Activated naive CD4-positive, alpha-beta T cell treated with anti-CD3 and anti-CD28 coated beads, Interleukin-2, amount 10 ng/mL, durations not matched to agents 7 days and 5 days (primary cell): ENCODE results near the gene LRRC40.
"Not testable (repeated sequence)": the region's sequence is repeated elsewhere in the genome, so short reads cannot be mapped to it uniquely, and the experiment has no call there.

Source experiments
- CTCF ChIA-PET: fragments of 350-600 bp; sonication (Branson Sonifier 250); formaldehyde crosslinking; loops from one replicate; lab custom pipeline; 2021; ENCODE audit warnings: antibody characterized with exemption; lab: Charles Lee
- DNase-seq: peaks from one replicate; pipeline ENCODE4 v3.0.0-alpha.2; 2020
- H3K27ac Mint-ChIP-seq: one replicate; pipeline ENCODE4 v1.8.0; 2021; ENCODE audit warnings: mild to moderate bottlenecking, moderate library complexity, mixed read lengths
- H3K27me3 Mint-ChIP-seq: one replicate; pipeline ENCODE4 v1.8.0; 2021; ENCODE audit warnings: mild to moderate bottlenecking, mixed read lengths
- H3K36me3 Mint-ChIP-seq: one replicate; pipeline ENCODE4 v1.8.0; 2021; ENCODE audit warnings: mixed read lengths
- H3K4me1 Mint-ChIP-seq: one replicate; pipeline ENCODE4 v1.8.0; 2021; ENCODE audit warnings: mixed read lengths
- H3K4me3 Mint-ChIP-seq: one replicate; pipeline ENCODE4 v1.8.0; 2021; ENCODE audit warnings: mild to moderate bottlenecking, moderate library complexity, mixed read lengths
- H3K9me3 Mint-ChIP-seq: one replicate; pipeline ENCODE4 v1.8.0; 2021; ENCODE audit warnings: mixed read lengths

LRRC40 gene

GRCh38 chr1:70190180-70190579 is 15.2 kb downstream of the LRRC40 start:
- no peak overlapping the region for H3K27ac Mint-ChIP-seq
- H3K4me3 Mint-ChIP-seq, result no peak overlapping the region
- no peak for DNase-seq
- H3K9me3 Mint-ChIP-seq, result peaks cover 6% of the 10 kb centered on the region
- H3K27me3 Mint-ChIP-seq, result no peaks in the 10 kb centered on the region
- no peaks in the 10 kb centered on the region for H3K4me1 Mint-ChIP-seq
- CTCF ChIA-PET, result no interaction called here
- H3K36me3 Mint-ChIP-seq, result peaks cover 9% of the 10 kb centered on the region

GRCh38 chr1:70188522-70188921 is 16.9 kb downstream of the LRRC40 start:
- CTCF ChIA-PET, result no interaction called here
- Mint-ChIP-seq H3K4me3 (no peak overlapping the region), H3K27me3 (no peaks in the 10 kb centered on the region), H3K27ac (no peak overlapping the region), H3K9me3 (peaks cover 6% of the 10 kb centered on the region), H3K36me3 (peaks cover 11% of the 10 kb centered on the region), H3K4me1 (no peaks in the 10 kb centered on the region)
- no peak for DNase-seq

- CTCF ChIA-PET, H3K27ac Mint-ChIP-seq, H3K4me3 Mint-ChIP-seq, H3K9me3 Mint-ChIP-seq, DNase-seq, H3K4me1 Mint-ChIP-seq, H3K36me3 Mint-ChIP-seq, H3K27me3 Mint-ChIP-seq: not testable (repeated sequence)
Observed at GRCh38 chr1:70185181-70185580, 20.2 kb downstream of the LRRC40 start.

GRCh38 chr1:70171512-70171911 is 33.9 kb downstream of the LRRC40 start:
- H3K27me3 Mint-ChIP-seq, result no peaks in the 10 kb centered on the region
- H3K4me1 Mint-ChIP-seq, result no peaks in the 10 kb centered on the region
- no peak overlapping the region for H3K4me3 Mint-ChIP-seq
- peaks cover 3% of the 10 kb centered on the region for H3K36me3 Mint-ChIP-seq
- no peak for DNase-seq
- CTCF ChIA-PET, result no interaction called here
- H3K27ac Mint-ChIP-seq, result no peak overlapping the region
- H3K9me3 Mint-ChIP-seq, result no peaks in the 10 kb centered on the region

GRCh38 chr1:70169018-70169839 is 36.1 kb downstream of the LRRC40 start:
- no peak for DNase-seq
- Mint-ChIP-seq H3K36me3 (peaks cover 5% of the 10 kb centered on the region), H3K9me3 (no peaks in the 10 kb centered on the region), H3K4me3 (no peak overlapping the region), H3K27me3 (no peaks in the 10 kb centered on the region), H3K27ac (no peak overlapping the region), H3K4me1 (no peaks in the 10 kb centered on the region)
- CTCF ChIA-PET, result interaction anchor here (0.9 kb wide), 1 partner anchor 36 kb away, joined by 3 read pairs; no protein-coding TSS in a partner anchor

- peaks cover 5% of the 10 kb centered on the region for H3K36me3 Mint-ChIP-seq
- no peaks in the 10 kb centered on the region for H3K9me3 Mint-ChIP-seq
- H3K27ac Mint-ChIP-seq, result no peak overlapping the region
- no peaks in the 10 kb centered on the region for H3K27me3 Mint-ChIP-seq
- no peak overlapping the region for H3K4me3 Mint-ChIP-seq
- CTCF ChIA-PET, result interaction anchor here (0.9 to 1.0 kb wide), 2 partner anchors 10 to 35 kb away, joined by 3 read pairs; no protein-coding TSS in a partner anchor
- DNase-seq, result no peak
- H3K4me1 Mint-ChIP-seq, result no peaks in the 10 kb centered on the region
Observed at GRCh38 chr1:70168283-70168682, 37.1 kb downstream of the LRRC40 start.

DNA sequence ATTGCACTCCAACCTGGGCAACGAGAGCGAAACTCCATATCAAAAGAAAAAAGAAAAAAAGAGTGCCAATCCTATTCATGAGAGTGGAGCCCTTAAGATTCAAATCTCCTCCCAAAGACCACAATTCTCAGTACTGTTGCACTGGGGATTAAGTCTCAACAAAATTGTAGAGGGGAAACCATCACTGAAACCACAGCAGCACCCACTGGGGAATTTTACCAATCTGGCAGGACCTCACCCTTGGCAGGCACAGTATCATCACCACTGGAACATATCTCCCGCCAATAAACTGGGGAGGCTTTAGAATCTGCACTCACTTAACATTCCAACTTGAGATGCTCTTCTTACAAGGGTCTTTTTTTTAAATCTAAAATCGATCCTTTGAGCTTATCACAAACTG is 41.0 kb downstream of the LRRC40 start:
- Mint-ChIP-seq H3K9me3 (no peaks in the 10 kb centered on the region), H3K4me3 (no peak overlapping the region), H3K27ac (no peak overlapping the region), H3K4me1 (no peaks in the 10 kb centered on the region), H3K27me3 (no peaks in the 10 kb centered on the region), H3K36me3 (peaks cover 6% of the 10 kb centered on the region)
- CTCF ChIA-PET, result no interaction called here
- DNase-seq, result no peak

DNA sequence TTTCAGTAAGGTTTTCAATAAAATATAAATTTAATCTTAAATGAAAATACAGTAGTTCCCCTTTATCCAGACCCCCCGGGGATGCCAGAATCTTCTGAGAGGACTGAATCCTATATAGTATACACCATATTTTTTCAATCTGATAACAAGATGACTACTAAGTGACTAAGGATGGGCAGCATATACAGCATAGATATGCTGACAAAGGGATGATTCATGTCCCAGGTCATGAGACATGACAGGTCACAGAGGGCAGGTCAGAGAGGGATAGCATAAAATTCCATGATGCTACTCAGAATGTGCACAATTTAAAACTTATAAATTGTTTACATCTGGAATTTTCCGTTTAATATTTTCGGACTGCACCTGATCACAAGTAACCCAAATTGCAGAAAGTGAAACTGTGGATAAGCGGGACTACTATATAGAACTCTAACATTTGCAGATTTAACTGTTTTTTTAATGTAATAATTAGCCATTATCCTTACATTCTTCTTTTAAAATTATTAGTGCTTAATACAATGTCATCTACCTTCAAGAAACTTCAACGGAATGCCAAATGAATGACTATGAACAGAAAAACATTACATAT is 48.8 kb downstream of the LRRC40 start:
- no peak overlapping the region for H3K4me3 Mint-ChIP-seq
- H3K9me3 Mint-ChIP-seq, result no peaks in the 10 kb centered on the region
- no peak for DNase-seq
- H3K4me1 Mint-ChIP-seq, result no peaks in the 10 kb centered on the region
- H3K36me3 Mint-ChIP-seq, result peaks cover 6% of the 10 kb centered on the region
- CTCF ChIA-PET, result no interaction called here
- H3K27ac Mint-ChIP-seq, result no peak overlapping the region
- no peaks in the 10 kb centered on the region for H3K27me3 Mint-ChIP-seq

GRCh38 chr1:70153739-70154138 is 51.6 kb downstream of the LRRC40 start:
- CTCF ChIA-PET, result no interaction called here
- Mint-ChIP-seq H3K27ac (no peak overlapping the region), H3K4me3 (no peak overlapping the region), H3K9me3 (no peaks in the 10 kb centered on the region), H3K27me3 (no peaks in the 10 kb centered on the region), H3K4me1 (no peaks in the 10 kb centered on the region), H3K36me3 (peaks cover 7% of the 10 kb centered on the region)
- no peak for DNase-seq

DNA sequence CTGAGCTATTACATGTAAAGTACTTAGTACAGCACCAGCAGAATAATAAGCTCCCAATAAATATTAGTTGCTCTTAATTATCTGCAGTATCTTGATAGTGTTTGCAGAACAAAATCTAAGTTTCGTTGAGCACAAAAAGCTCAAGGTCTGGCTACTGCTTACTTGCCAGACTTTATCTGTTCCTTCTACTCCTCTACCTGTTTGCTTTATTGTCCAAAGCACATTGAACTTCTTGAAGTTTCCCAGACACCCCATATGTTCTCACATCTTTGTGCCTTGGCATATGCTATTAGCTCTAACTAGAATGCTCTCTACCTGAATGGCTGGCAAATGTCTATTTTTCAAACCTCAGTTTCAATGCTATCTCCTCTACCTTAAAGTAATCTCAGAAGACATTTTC is 54.9 kb downstream of the LRRC40 start:
- Mint-ChIP-seq H3K27ac (no peak overlapping the region), H3K4me3 (no peak overlapping the region), H3K9me3 (no peaks in the 10 kb centered on the region), H3K4me1 (no peaks in the 10 kb centered on the region), H3K27me3 (no peaks in the 10 kb centered on the region), H3K36me3 (peaks cover 11% of the 10 kb centered on the region)
- DNase-seq, result no peak
- CTCF ChIA-PET, result interaction anchor here (1.2 kb wide), 1 partner anchor 11 kb away, joined by 5 read pairs; no protein-coding TSS in a partner anchor

GRCh38 chr1:70146488-70146887 is 58.9 kb downstream of the LRRC40 start:
- CTCF ChIA-PET, result no interaction called here
- no peak for DNase-seq
- Mint-ChIP-seq H3K4me3 (no peak overlapping the region), H3K27ac (no peak overlapping the region), H3K9me3 (no peaks in the 10 kb centered on the region), H3K27me3 (no peaks in the 10 kb centered on the region), H3K36me3 (peaks cover 9% of the 10 kb centered on the region), H3K4me1 (no peaks in the 10 kb centered on the region)

GRCh38 chr1:70143048-70143659 is 62.2 kb downstream of the LRRC40 start:
- peaks cover 5% of the 10 kb centered on the region for H3K36me3 Mint-ChIP-seq
- H3K27ac Mint-ChIP-seq, result no peak overlapping the region
- DNase-seq, result no peak
- CTCF ChIA-PET, result no interaction called here
- H3K4me1 Mint-ChIP-seq, result no peaks in the 10 kb centered on the region
- H3K9me3 Mint-ChIP-seq, result no peaks in the 10 kb centered on the region
- no peaks in the 10 kb centered on the region for H3K27me3 Mint-ChIP-seq
- no peak overlapping the region for H3K4me3 Mint-ChIP-seq

DNA sequence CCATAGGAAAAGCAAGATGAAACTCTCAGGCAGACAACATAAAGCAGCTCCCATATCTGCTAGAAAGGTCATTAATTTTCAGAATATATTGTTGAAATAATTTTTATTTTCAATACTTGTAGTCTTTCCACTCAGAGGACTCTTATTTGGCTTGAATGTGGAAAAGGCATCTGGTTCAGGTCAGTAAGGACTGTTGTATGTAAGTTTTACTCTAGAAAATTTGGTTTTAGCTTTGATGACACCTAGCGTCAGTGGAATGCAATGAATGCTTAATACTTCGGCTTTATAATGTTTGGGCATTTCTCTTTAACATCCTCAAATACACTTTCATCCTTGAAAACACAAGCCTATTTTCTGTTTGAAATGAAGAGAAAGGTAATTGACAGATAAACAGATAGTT is 63.3 kb downstream of the LRRC40 start:
- Mint-ChIP-seq H3K27me3 (no peaks in the 10 kb centered on the region), H3K4me3 (no peak overlapping the region), H3K27ac (no peak overlapping the region), H3K9me3 (no peaks in the 10 kb centered on the region), H3K4me1 (no peaks in the 10 kb centered on the region), H3K36me3 (no peaks in the 10 kb centered on the region)
- DNase-seq, result no peak
- CTCF ChIA-PET, result no interaction called here

DNA sequence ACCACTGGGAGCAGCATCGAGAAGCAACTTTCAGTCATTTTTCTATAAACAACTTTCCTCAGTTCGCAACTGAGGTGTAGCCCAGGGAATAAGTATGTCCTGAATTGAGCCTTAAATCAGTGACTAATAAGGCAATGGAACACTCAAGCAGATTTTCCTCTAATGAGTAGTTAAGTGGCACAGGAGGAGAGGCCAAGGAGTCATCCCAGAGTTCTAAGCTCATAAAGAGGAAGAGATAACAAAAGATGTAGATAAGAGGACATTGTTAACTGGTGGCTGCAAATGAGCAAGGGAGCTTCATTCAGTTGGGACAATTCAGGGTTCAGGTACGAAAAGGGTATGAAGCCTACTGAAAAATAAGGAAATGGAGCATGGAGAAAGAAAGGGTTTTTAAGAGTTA is 64.5 kb downstream of the LRRC40 start:
- CTCF ChIA-PET, result no interaction called here
- H3K9me3 Mint-ChIP-seq, result no peaks in the 10 kb centered on the region
- H3K4me3 Mint-ChIP-seq, result no peak overlapping the region
- no peaks in the 10 kb centered on the region for H3K27me3 Mint-ChIP-seq
- no peaks in the 10 kb centered on the region for H3K36me3 Mint-ChIP-seq
- no peak overlapping the region for H3K27ac Mint-ChIP-seq
- H3K4me1 Mint-ChIP-seq, result no peaks in the 10 kb centered on the region
- DNase-seq, result no peak

- CTCF ChIA-PET, result interaction anchor here (1.5 kb wide), 1 partner anchor 10 kb away, joined by 5 read pairs; no protein-coding TSS in a partner anchor
- H3K27me3 Mint-ChIP-seq, result peaks cover 2% of the 10 kb centered on the region
Observed at GRCh38 chr1:70140343-70140742, 65.0 kb downstream of the LRRC40 start.

More at GRCh38 chr1:70140343-70140742, 65.0 kb downstream of the LRRC40 start:
- no peaks in the 10 kb centered on the region for H3K9me3 Mint-ChIP-seq
- no peaks in the 10 kb centered on the region for H3K4me1 Mint-ChIP-seq
- no peak overlapping the region for H3K4me3 Mint-ChIP-seq
- no peaks in the 10 kb centered on the region for H3K36me3 Mint-ChIP-seq
- H3K27ac Mint-ChIP-seq, result no peak overlapping the region
- no peak for DNase-seq
